ENCODE measurements around the gene AGPAT4.

The AGPAT4 gene

GRCh38 chr6:161164182-161164625, 109.7 kb downstream of the AGPAT4 start:
- Histone ChIP-seq H3K4me3 (ENCODE audit: extremely low read depth, insufficient read depth, low read length, poor library complexity, severe bottlenecking) (no peak overlapping the region), H3K4me1 (ENCODE audit: control insufficient read depth, insufficient read depth, low read length, poor library complexity, severe bottlenecking) (no peaks in the 10 kb centered on the region), H3K9me3 (ENCODE audit: control insufficient read depth, low read length) (no peaks in the 10 kb centered on the region), H3K27ac (ENCODE audit: low read depth, low read length, severe bottlenecking) (no peak overlapping the region), H3K36me3 (ENCODE audit: control insufficient read depth, insufficient read depth, low read length) (peaks cover 70% of the 10 kb centered on the region)
- WGBS, 2 experiments (ENCODE audit: insufficient coverage in 2 of 2), result 93 to 99% methylated on average over 8 of the region's 9 CpGs

DNA sequence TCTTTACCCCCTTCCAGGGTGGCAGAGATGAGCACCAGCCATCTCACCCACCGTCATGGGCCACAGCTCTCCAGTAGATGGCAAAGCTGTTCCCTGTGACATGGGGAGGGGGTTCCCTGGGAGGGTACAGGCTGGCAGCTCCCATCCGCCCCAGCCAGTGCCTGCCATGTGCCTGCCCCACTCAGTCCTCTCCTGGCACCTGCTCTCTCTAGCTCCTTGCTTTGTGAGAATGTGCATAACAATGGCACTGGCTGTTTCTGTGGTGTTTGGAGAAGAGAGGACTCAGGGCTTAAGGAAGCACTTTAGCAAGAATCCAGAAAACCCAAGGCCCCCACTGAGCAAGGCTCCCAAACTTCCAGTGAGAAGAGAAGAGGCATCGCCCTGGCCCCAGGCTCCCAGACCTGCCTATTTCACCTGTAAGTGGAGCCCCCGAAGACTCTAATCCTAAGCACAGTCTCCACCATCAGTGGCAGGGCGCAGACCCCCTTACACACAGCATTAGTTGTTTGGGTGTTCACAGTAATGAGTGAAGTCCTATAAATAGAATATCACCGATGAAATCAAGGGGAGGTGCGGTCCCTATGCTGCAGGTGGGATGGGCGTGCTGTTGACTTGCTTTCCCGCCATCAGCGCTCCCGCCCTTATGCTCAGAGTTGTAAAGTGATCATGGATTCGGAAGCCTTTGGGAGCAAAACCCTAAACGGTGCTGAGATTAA, 110.2 kb downstream of the AGPAT4 start:
- Histone ChIP-seq H3K36me3 (ENCODE audit: control insufficient read depth, insufficient read depth, low read length) (peaks cover 73% of the 10 kb centered on the region), H3K27ac (ENCODE audit: low read depth, low read length, severe bottlenecking) (no peak overlapping the region), H3K4me3 (ENCODE audit: extremely low read depth, insufficient read depth, low read length, poor library complexity, severe bottlenecking) (no peak overlapping the region), H3K9me3 (ENCODE audit: control insufficient read depth, low read length) (no peaks in the 10 kb centered on the region), H3K4me1 (ENCODE audit: control insufficient read depth, insufficient read depth, low read length, poor library complexity, severe bottlenecking) (no peaks in the 10 kb centered on the region)
- WGBS, 2 experiments (ENCODE audit: insufficient coverage in 2 of 2), result 90 to 95% methylated on average over 8 of the region's 13 CpGs

GRCh38 chr6:161162722-161163121, 111.1 kb downstream of the AGPAT4 start:
- H3K36me3 ChIP-seq (ENCODE audit: control insufficient read depth, insufficient read depth, low read length), result peaks cover 78% of the 10 kb centered on the region
- 88 to 89% methylated on average over 8 to 9 of the region's 9 CpGs for WGBS, 2 experiments (ENCODE audit: insufficient coverage in 2 of 2)
- no peaks in the 10 kb centered on the region for H3K4me1 ChIP-seq (ENCODE audit: control insufficient read depth, insufficient read depth, low read length, poor library complexity, severe bottlenecking)
- no peak overlapping the region for H3K4me3 ChIP-seq (ENCODE audit: extremely low read depth, insufficient read depth, low read length, poor library complexity, severe bottlenecking)
- H3K9me3 ChIP-seq (ENCODE audit: control insufficient read depth, low read length), result no peaks in the 10 kb centered on the region
- no peak overlapping the region for H3K27ac ChIP-seq (ENCODE audit: low read depth, low read length, severe bottlenecking)

DNA sequence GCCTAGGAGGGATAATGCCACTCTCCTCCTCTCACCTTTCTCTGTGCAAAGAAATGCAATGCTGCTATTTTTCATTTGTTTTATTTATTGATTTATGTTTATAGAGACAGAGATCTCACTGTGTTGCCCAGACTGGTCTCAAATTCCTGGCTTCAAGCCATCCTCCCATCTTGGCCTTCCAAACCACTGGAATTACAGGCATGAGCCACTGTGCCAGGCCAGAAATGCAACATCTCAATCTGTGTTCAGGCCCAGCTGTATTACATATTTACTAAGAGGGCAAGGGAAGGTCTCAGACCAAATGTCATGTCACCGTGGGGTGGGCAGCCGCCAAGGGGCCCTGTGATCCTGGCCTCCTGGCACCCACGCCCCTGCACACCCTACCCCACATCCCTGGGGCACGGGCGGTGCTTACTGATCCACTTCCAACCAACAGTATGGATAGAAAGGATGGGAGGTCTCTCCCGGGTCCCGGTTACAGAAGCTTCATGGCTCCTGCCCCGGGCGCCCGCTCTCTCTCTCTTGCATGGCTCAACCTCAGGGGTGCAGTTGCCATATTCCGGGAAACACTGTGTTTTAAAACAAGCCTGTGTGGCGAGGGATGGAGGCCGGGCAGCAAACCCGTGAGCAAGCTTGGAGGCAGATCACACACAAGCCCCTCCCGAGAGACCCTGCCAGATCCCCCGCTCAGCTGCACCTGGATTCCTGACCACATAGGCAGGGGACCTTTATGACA, 111.8 kb downstream of the AGPAT4 start:
- Histone ChIP-seq H3K9me3 (ENCODE audit: control insufficient read depth, low read length) (no peaks in the 10 kb centered on the region), H3K4me1 (ENCODE audit: control insufficient read depth, insufficient read depth, low read length, poor library complexity, severe bottlenecking) (no peaks in the 10 kb centered on the region), H3K27ac (ENCODE audit: low read depth, low read length, severe bottlenecking) (no peak overlapping the region), H3K36me3 (ENCODE audit: control insufficient read depth, insufficient read depth, low read length) (peaks cover 82% of the 10 kb centered on the region), H3K4me3 (ENCODE audit: extremely low read depth, insufficient read depth, low read length, poor library complexity, severe bottlenecking) (no peak overlapping the region)
- 97 to 100% methylated on average over 12 of the region's 16 CpGs for WGBS, 2 experiments (ENCODE audit: insufficient coverage in 2 of 2)

GRCh38 chr6:161161121-161161520, 112.7 kb downstream of the AGPAT4 start:
- H3K36me3 ChIP-seq (ENCODE audit: control insufficient read depth, insufficient read depth, low read length), result peaks cover 82% of the 10 kb centered on the region

DNA sequence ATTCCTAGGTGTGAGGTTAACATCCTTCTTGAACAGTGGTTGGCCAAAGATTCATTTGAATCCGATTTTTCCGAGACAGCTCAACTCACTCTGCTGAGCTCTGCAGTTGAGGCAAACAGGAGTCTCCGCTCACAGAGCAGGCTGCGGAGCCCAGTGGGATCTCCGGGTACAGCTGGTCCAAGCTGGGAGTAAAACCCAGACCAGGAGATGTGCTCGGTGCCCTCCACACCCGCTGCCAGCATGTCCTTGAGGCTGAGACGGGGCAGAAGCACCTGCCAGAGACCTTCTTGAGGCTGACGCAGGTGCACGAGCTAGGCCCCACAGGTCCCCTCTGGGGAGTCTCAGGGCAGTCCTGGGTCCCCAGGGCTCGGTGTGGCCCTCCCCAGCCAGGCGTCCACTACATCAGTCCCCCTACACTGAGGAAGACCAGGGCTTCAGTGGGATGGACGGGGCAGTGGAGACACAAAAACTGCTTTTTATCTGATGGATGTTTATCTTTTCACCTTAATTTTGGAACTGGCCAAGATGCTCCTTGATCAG, 119.0 kb downstream of the AGPAT4 start:
- H3K9me3 ChIP-seq (ENCODE audit: control insufficient read depth, low read length), result no peaks in the 10 kb centered on the region
- H3K36me3 ChIP-seq (ENCODE audit: control insufficient read depth, insufficient read depth, low read length), result peaks cover 77% of the 10 kb centered on the region

More at GRCh38 chr6:161161121-161161520, 112.7 kb downstream of the AGPAT4 start:
- Histone ChIP-seq H3K4me3 (ENCODE audit: extremely low read depth, insufficient read depth, low read length, poor library complexity, severe bottlenecking) (no peak overlapping the region), H3K27ac (ENCODE audit: low read depth, low read length, severe bottlenecking) (no peak overlapping the region), H3K4me1 (ENCODE audit: control insufficient read depth, insufficient read depth, low read length, poor library complexity, severe bottlenecking) (no peaks in the 10 kb centered on the region), H3K9me3 (ENCODE audit: control insufficient read depth, low read length) (no peaks in the 10 kb centered on the region)
- WGBS, 2 experiments (ENCODE audit: insufficient coverage in 2 of 2), result 94 to 97% methylated on average over 10 to 15 of the region's 15 CpGs

GRCh38 chr6:161153725-161154124, 120.1 kb downstream of the AGPAT4 start:
- 92% methylated on average over 7 to 8 of the region's 10 CpGs for WGBS, 2 experiments (ENCODE audit: insufficient coverage in 2 of 2)
- H3K36me3 ChIP-seq (ENCODE audit: control insufficient read depth, insufficient read depth, low read length), result peaks cover 71% of the 10 kb centered on the region
- H3K9me3 ChIP-seq (ENCODE audit: control insufficient read depth, low read length), result no peaks in the 10 kb centered on the region
- H3K4me1 ChIP-seq (ENCODE audit: control insufficient read depth, insufficient read depth, low read length, poor library complexity, severe bottlenecking), result no peaks in the 10 kb centered on the region
- H3K4me3 ChIP-seq (ENCODE audit: extremely low read depth, insufficient read depth, low read length, poor library complexity, severe bottlenecking), result no peak overlapping the region
- no peak overlapping the region for H3K27ac ChIP-seq (ENCODE audit: low read depth, low read length, severe bottlenecking)

More for the DNA sequence above, 119.0 kb downstream of the AGPAT4 start:
- 91 to 96% methylated on average over 6 to 8 of the region's 13 CpGs for WGBS, 2 experiments (ENCODE audit: insufficient coverage in 2 of 2)
- Histone ChIP-seq H3K4me1 (ENCODE audit: control insufficient read depth, insufficient read depth, low read length, poor library complexity, severe bottlenecking) (no peaks in the 10 kb centered on the region), H3K4me3 (ENCODE audit: extremely low read depth, insufficient read depth, low read length, poor library complexity, severe bottlenecking) (no peak overlapping the region), H3K27ac (ENCODE audit: low read depth, low read length, severe bottlenecking) (no peak overlapping the region)

- Histone ChIP-seq H3K4me1 (ENCODE audit: control insufficient read depth, insufficient read depth, low read length, poor library complexity, severe bottlenecking) (no peaks in the 10 kb centered on the region), H3K4me3 (ENCODE audit: extremely low read depth, insufficient read depth, low read length, poor library complexity, severe bottlenecking) (no peak overlapping the region), H3K9me3 (ENCODE audit: control insufficient read depth, low read length) (no peaks in the 10 kb centered on the region), H3K27ac (ENCODE audit: low read depth, low read length, severe bottlenecking) (no peak overlapping the region), H3K36me3 (ENCODE audit: control insufficient read depth, insufficient read depth, low read length) (peaks cover 76% of the 10 kb centered on the region)
- WGBS, 2 experiments (ENCODE audit: insufficient coverage in 2 of 2), result 94 to 95% methylated on average over 14 to 17 of the region's 18 CpGs
These were observed 120.8 kb downstream of the AGPAT4 start for GRCh38 chr6:161152907-161153662.

GRCh38 chr6:161152527-161152862, 121.4 kb downstream of the AGPAT4 start:
- no peaks in the 10 kb centered on the region for H3K9me3 ChIP-seq (ENCODE audit: control insufficient read depth, low read length)
- H3K4me1 ChIP-seq (ENCODE audit: control insufficient read depth, insufficient read depth, low read length, poor library complexity, severe bottlenecking), result no peaks in the 10 kb centered on the region
- no peak overlapping the region for H3K4me3 ChIP-seq (ENCODE audit: extremely low read depth, insufficient read depth, low read length, poor library complexity, severe bottlenecking)
- H3K36me3 ChIP-seq (ENCODE audit: control insufficient read depth, insufficient read depth, low read length), result peaks cover 76% of the 10 kb centered on the region
- WGBS, 2 experiments (ENCODE audit: insufficient coverage in 2 of 2), result 86 to 89% methylated on average over 7 to 9 of the region's 9 CpGs
- no peak overlapping the region for H3K27ac ChIP-seq (ENCODE audit: low read depth, low read length, severe bottlenecking)

- 92 to 96% methylated on average over 15 to 17 of the region's 19 CpGs for whole genome bisulfite sequencing, 2 experiments (ENCODE audit: insufficient coverage in 2 of 2)
- Histone ChIP-seq H3K9me3 (ENCODE audit: control insufficient read depth, low read length) (no peaks in the 10 kb centered on the region), H3K4me3 (ENCODE audit: extremely low read depth, insufficient read depth, low read length, poor library complexity, severe bottlenecking) (no peak overlapping the region), H3K36me3 (ENCODE audit: control insufficient read depth, insufficient read depth, low read length) (peaks cover 78% of the 10 kb centered on the region), H3K27ac (ENCODE audit: low read depth, low read length, severe bottlenecking) (no peak overlapping the region), H3K4me1 (ENCODE audit: control insufficient read depth, insufficient read depth, low read length, poor library complexity, severe bottlenecking) (no peaks in the 10 kb centered on the region)
These were observed 122.0 kb downstream of the AGPAT4 start for GRCh38 chr6:161151660-161152526.
